Activated CD8-positive, alpha-beta memory T cell treated with anti-CD3 and anti-CD28 coated beads, Interleukin-2, amount 50 U/mL, for 24 hours (primary cell): ENCODE measurements around the gene NCS1.

Experiments
- DNase-seq: peaks from one replicate; pipeline ENCODE4 v3.0.0-alpha.2; 2020; ENCODE audit errors: extremely low read depth

The NCS1 gene

GRCh38 chr9:130147198-130147597, 25.0 kb upstream of the NCS1 start:
- DNase-seq: no peak

- no peak for DNase-seq
Measured at GRCh38 chr9:130147910-130148309, 24.3 kb upstream of the NCS1 start.

- no peak for DNase-seq
Measured at GRCh38 chr9:130149031-130149430, 23.2 kb upstream of the NCS1 start.

GRCh38 chr9:130149654-130150286, 22.4 kb upstream of the NCS1 start:
- DNase-seq: no peak

GRCh38 chr9:130150779-130151382, 21.3 kb upstream of the NCS1 start:
- no peak for DNase-seq

GRCh38 chr9:130154816-130155215, 17.4 kb upstream of the NCS1 start:
- no peak for DNase-seq

- no peak for DNase-seq
Measured at GRCh38 chr9:130155647-130156046, 16.6 kb upstream of the NCS1 start.

GRCh38 chr9:130156672-130157071, 15.5 kb upstream of the NCS1 start:
- no peak for DNase-seq

GRCh38 chr9:130157079-130157478, 15.1 kb upstream of the NCS1 start:
- DNase-seq: no peak

GRCh38 chr9:130158001-130158400, 14.2 kb upstream of the NCS1 start:
- no peak for DNase-seq

GRCh38 chr9:130159057-130159456, 13.1 kb upstream of the NCS1 start:
- no peak for DNase-seq

- no peak for DNase-seq
Measured at GRCh38 chr9:130159915-130160670, 12.1 kb upstream of the NCS1 start.

- no peak for DNase-seq
Measured at GRCh38 chr9:130160862-130161470, 11.2 kb upstream of the NCS1 start.

GRCh38 chr9:130165579-130165978, 6.6 kb upstream of the NCS1 start:
- DNase-seq: no peak

GRCh38 chr9:130166399-130166798, 5.8 kb upstream of the NCS1 start:
- DNase-seq: no peak

- DNase-seq: no peak
Measured at GRCh38 chr9:130167927-130168326, 4.3 kb upstream of the NCS1 start.

GRCh38 chr9:130171226-130172148, 717 bp upstream of the NCS1 start:
- no peak for DNase-seq

- no peak for DNase-seq
Measured at GRCh38 chr9:130172858-130173665, 858 bp downstream of the NCS1 start.

GRCh38 chr9:130173666-130173983, 1.4 kb downstream of the NCS1 start:
- DNase-seq: no peak

GRCh38 chr9:130174025-130174424, 1.8 kb downstream of the NCS1 start:
- DNase-seq: no peak

- no peak for DNase-seq
Measured at GRCh38 chr9:130174920-130175321, 2.7 kb downstream of the NCS1 start.
